Neural cell (in vitro differentiated cells): ENCODE data around the gene BMPR1A. TPM values are rescaled to one million over a fixed set of nuclear protein-coding genes. Genes with fewer than 3 reads are reported as not detected.
"Not testable (repeated sequence)": the region's sequence is repeated elsewhere in the genome, so short reads cannot be mapped to it uniquely, and the experiment has no call there.

Experiments used
- H2AFZ ChIP-seq: fragments of 200-600, 300-800 bp; sonication (generic), shearing (Covaris generic); 2 replicates; pipeline ENCODE4 v1.6.0; 2014; ENCODE audit warnings: low read depth, mild to moderate bottlenecking, antibody characterized with exemption, low read length, moderate library complexity
- H3F3A ChIP-seq: fragments of 200-600 bp; shearing (Covaris generic); 2 replicates; pipeline ENCODE4 v1.6.1; 2016; ENCODE audit warnings: mild to moderate bottlenecking, moderate library complexity, mixed read lengths, antibody characterized with exemption, low read length; ENCODE audit not compliant: insufficient read depth, poor library complexity, severe bottlenecking
- H3K27ac ChIP-seq: fragments of 200-600, 300-800 bp; sonication (generic), shearing (Covaris generic); 2 replicates; pipeline ENCODE4 v1.5.1; 2014; ENCODE audit warnings: mild to moderate bottlenecking, low read length, moderate library complexity
- H3K27me3 ChIP-seq: fragments of 300-800, 200-600 bp; sonication (generic), shearing (Covaris generic); 2 replicates; pipeline ENCODE4 v1.6.0; 2014; ENCODE audit warnings: mild to moderate bottlenecking, low read depth, low read length, moderate library complexity; ENCODE audit not compliant: insufficient read depth
- H3K36me3 ChIP-seq: fragments of 300-800, 200-600 bp; sonication (generic), shearing (Covaris generic); 2 replicates; pipeline ENCODE4 v1.5.1; 2014; ENCODE audit warnings: mild to moderate bottlenecking, antibody characterized with exemption, low read length, moderate library complexity; ENCODE audit not compliant: insufficient read depth
- H3K4me2 ChIP-seq: fragments of 300-800, 200-600 bp; sonication (generic), shearing (Covaris generic); 2 replicates; pipeline ENCODE4 v1.6.0; 2014; ENCODE audit warnings: mild to moderate bottlenecking, low read length
- H3K4me3 ChIP-seq: fragments of 300-800, 200-600 bp; sonication (generic), shearing (Covaris generic); 2 replicates; pipeline ENCODE4 v1.5.1; 2014; ENCODE audit warnings: mild to moderate bottlenecking, low read length, moderate library complexity
- H3K79me2 ChIP-seq: fragments of 200-600 bp; shearing (Covaris generic); replicated peaks from 2 replicates; pipeline ENCODE4 v1.6.0; 2014; ENCODE audit warnings: mild to moderate bottlenecking, low read length, moderate library complexity; ENCODE audit not compliant: insufficient read depth
- H3K9ac ChIP-seq: fragments of 300-800, 200-600 bp; sonication (generic), shearing (Covaris generic); 2 replicates; pipeline ENCODE4 v1.6.1; 2016; ENCODE audit warnings: mild to moderate bottlenecking, low read length, mixed read lengths
- H3K9me2 ChIP-seq: fragments of 200-600 bp; shearing (Covaris generic); 2 replicates; pipeline ENCODE4 v1.6.1; 2016; ENCODE audit warnings: mild to moderate bottlenecking, low read length, mixed read lengths; ENCODE audit not compliant: insufficient read depth
- H3K9me3 ChIP-seq: fragments of 200-600, 300-800 bp; sonication (generic), shearing (Covaris generic); 2 replicates; pipeline ENCODE4 v1.6.1; 2016; ENCODE audit warnings: mild to moderate bottlenecking, mixed run types, low read length, moderate library complexity, mixed read lengths
- H4K20me1 ChIP-seq: fragments of 200-600 bp; shearing (Covaris generic); 2 replicates; pipeline ENCODE4 v1.6.1; 2016; ENCODE audit warnings: mild to moderate bottlenecking, mixed run types; ENCODE audit not compliant: insufficient read depth
- EZH2 ChIP-seq: fragments of 200-600, 300-800 bp; shearing (Covaris generic), sonication (generic); IDR thresholded peaks from 2 replicates; pipeline ENCODE4 v1.6.1; 2014; ENCODE audit warnings: antibody characterized with exemption, low read length, borderline replicate concordance, mild to moderate bottlenecking; ENCODE audit not compliant: insufficient read depth, poor library complexity, severe bottlenecking
- MXI1 ChIP-seq: fragments of 450-650 bp; conservative IDR thresholded peaks from 2 replicates; pipeline ENCODE4 v1.6.1; 2014; ENCODE audit warnings: antibody characterized with exemption, mild to moderate bottlenecking; ENCODE audit not compliant: poor library complexity, severe bottlenecking
- POLR2AphosphoS5 ChIP-seq: IDR thresholded peaks from 2 replicates; pipeline ENCODE4 v1.6.1; 2012
- SMC3 ChIP-seq: fragments of 450-650 bp; conservative IDR thresholded peaks from 2 replicates; pipeline ENCODE4 v1.6.1; 2014; ENCODE audit warnings: antibody characterized with exemption, mild to moderate bottlenecking, moderate library complexity; ENCODE audit not compliant: poor library complexity
- TAF1 ChIP-seq: IDR thresholded peaks from 2 replicates; pipeline ENCODE4 v1.6.1; 2012; ENCODE audit warnings: low read depth
- polyA plus RNA-seq: library from polyadenylated mRNA; depleted of rRNA; stranded (reverse); fragments of >200 nt; gene quantifications from 2 replicates; pipeline ENCODE4 v1.2.3, GENCODE V29; 2014
- TF ChIP-seq, protein P1 (sequence below): IDR thresholded peaks from 2 replicates; pipeline ENCODE4 v1.6.1; 2012; ENCODE audit warnings: borderline replicate concordance
- TF ChIP-seq, protein P2 (sequence below): fragments of 450-650 bp; IDR thresholded peaks from 2 replicates; pipeline ENCODE4 v1.5.1; 2014; ENCODE audit warnings: antibody characterized with exemption, mild to moderate bottlenecking, moderate library complexity; ENCODE audit not compliant: poor library complexity, severe bottlenecking

BMPR1A gene
- polyA plus RNA-seq, 1 donor from 2014 or later, result 29.9 TPM

DNA sequence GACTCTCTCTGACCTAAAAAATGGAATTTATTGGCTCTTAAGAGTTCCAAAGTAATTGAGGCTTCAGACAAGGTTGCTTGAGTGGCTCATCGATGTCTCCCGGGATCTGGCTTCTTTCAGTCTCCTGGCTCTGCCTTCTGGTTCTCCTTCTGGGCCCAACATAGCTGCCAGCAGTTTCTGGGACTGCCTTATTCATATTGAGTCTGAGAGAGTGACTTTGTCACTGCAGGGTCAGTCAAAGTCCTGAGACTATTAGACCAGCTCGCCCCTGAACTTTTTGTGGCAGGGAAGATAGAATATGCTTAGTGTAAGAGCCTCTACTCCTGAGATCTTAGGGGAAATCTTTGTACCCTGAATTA is 107.0 kb downstream of the BMPR1A start:
- Histone ChIP-seq H3K9me2 (no peaks in the 10 kb centered on the region), H3K36me3 (no peaks in the 10 kb centered on the region), H3F3A (no peaks in the 10 kb centered on the region), H3K79me2 (no peaks in the 10 kb centered on the region), H3K4me2 (no peak overlapping the region), H4K20me1 (no peaks in the 10 kb centered on the region), H2AFZ (no peak overlapping the region), H3K4me3 (no peak overlapping the region), H3K27ac (no peak overlapping the region), H3K9ac (no peak overlapping the region), H3K9me3 (no peaks in the 10 kb centered on the region), H3K27me3 (no peaks in the 10 kb centered on the region)
- TF ChIP-seq, protein P1, sequence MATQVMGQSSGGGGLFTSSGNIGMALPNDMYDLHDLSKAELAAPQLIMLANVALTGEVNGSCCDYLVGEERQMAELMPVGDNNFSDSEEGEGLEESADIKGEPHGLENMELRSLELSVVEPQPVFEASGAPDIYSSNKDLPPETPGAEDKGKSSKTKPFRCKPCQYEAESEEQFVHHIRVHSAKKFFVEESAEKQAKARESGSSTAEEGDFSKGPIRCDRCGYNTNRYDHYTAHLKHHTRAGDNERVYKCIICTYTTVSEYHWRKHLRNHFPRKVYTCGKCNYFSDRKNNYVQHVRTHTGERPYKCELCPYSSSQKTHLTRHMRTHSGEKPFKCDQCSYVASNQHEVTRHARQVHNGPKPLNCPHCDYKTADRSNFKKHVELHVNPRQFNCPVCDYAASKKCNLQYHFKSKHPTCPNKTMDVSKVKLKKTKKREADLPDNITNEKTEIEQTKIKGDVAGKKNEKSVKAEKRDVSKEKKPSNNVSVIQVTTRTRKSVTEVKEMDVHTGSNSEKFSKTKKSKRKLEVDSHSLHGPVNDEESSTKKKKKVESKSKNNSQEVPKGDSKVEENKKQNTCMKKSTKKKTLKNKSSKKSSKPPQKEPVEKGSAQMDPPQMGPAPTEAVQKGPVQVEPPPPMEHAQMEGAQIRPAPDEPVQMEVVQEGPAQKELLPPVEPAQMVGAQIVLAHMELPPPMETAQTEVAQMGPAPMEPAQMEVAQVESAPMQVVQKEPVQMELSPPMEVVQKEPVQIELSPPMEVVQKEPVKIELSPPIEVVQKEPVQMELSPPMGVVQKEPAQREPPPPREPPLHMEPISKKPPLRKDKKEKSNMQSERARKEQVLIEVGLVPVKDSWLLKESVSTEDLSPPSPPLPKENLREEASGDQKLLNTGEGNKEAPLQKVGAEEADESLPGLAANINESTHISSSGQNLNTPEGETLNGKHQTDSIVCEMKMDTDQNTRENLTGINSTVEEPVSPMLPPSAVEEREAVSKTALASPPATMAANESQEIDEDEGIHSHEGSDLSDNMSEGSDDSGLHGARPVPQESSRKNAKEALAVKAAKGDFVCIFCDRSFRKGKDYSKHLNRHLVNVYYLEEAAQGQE, result no peak
- TF ChIP-seq TAF1 (no peak), MXI1 (no peak), EZH2 (no peak), SMC3 (no peak)
- TF ChIP-seq, protein P2, sequence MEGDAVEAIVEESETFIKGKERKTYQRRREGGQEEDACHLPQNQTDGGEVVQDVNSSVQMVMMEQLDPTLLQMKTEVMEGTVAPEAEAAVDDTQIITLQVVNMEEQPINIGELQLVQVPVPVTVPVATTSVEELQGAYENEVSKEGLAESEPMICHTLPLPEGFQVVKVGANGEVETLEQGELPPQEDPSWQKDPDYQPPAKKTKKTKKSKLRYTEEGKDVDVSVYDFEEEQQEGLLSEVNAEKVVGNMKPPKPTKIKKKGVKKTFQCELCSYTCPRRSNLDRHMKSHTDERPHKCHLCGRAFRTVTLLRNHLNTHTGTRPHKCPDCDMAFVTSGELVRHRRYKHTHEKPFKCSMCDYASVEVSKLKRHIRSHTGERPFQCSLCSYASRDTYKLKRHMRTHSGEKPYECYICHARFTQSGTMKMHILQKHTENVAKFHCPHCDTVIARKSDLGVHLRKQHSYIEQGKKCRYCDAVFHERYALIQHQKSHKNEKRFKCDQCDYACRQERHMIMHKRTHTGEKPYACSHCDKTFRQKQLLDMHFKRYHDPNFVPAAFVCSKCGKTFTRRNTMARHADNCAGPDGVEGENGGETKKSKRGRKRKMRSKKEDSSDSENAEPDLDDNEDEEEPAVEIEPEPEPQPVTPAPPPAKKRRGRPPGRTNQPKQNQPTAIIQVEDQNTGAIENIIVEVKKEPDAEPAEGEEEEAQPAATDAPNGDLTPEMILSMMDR, result no peak

DNA sequence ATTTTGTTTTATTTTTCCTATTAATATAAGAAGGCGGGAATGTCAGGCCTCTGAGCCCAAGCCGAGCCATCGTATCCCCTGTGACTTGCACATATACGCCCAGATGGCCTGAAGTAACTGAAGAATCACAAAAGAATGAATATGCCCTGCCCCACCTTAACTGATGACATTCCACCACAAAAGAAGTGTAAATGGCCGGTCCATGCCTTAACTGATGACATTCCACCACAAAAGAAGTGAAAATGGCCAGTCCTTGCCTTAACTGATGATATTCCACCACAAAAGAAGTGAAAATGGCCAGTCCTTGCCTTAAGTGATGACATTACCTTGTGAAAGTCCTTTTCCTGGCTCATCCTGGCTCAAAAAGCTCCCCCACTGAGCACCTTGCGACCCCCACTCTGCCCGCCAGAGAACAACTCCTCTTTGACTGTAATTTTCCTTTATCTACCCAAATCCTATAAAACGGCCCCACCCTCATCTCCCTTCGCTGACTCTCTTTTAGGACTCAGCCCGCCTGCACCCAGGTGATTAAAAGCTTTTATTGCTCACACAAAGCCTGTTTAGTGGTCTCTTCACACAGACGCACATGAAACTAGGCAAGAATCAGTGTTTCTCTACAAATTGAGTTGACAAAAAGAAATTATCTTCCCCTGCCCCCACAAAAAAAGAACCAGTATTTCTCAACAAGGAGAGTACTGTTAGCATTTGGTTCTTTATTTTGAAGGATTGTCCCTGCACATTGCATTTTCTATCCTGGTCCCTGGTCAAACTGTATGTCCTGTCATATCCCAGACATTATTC is 108.8 kb downstream of the BMPR1A start:
- not testable (repeated sequence) for H3K27ac ChIP-seq, H3K27me3 ChIP-seq, H2AFZ ChIP-seq, H4K20me1 ChIP-seq, H3K9ac ChIP-seq, H3K4me3 ChIP-seq, H3K9me2 ChIP-seq, H3F3A ChIP-seq, H3K36me3 ChIP-seq, H3K4me2 ChIP-seq, H3K9me3 ChIP-seq, H3K79me2 ChIP-seq

DNA sequence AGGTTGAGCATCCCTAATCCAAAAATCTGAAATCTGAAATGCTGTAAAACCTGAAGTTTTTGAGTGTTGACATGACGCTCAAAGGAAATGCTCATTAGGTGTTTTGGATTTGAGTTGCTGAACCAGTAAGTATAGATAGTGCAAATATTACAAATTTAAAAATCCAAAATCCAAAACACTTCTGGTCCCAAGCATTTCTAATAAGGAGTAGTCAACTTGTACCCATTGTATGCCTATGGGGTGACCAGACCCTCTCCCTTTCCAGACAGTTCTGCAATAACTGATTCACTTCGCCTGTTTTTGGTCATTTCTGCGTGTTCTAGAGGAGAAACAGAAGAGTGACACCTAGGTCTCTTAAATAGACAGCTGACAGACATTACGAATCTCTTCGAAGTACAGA is 110.7 kb downstream of the BMPR1A start:
- Histone ChIP-seq H4K20me1 (no peaks in the 10 kb centered on the region), H3K4me3 (no peak overlapping the region), H3K4me2 (no peak overlapping the region), H3K27me3 (no peaks in the 10 kb centered on the region), H3K36me3 (no peaks in the 10 kb centered on the region), H2AFZ (no peak overlapping the region), H3K9me2 (no peaks in the 10 kb centered on the region), H3K9me3 (no peaks in the 10 kb centered on the region), H3K9ac (no peak overlapping the region), H3F3A (no peaks in the 10 kb centered on the region), H3K27ac (no peak overlapping the region), H3K79me2 (peaks cover 6% of the 10 kb centered on the region)
- TF ChIP-seq, protein P1, result no peak
- TF ChIP-seq POLR2AphosphoS5, result no peak
